ENCODE data around the gene IPO9. TPM values are rescaled to one million over a fixed set of nuclear protein-coding genes. Genes with fewer than 3 reads are reported as not detected.

The IPO9 gene
- total and polyA plus RNA-seq, 8 donors: 12.4 to 21.2 (median 16.3) TPM

GRCh38 chr1:201907621-201908020 lies 78.7 kb downstream of the IPO9 start:
- H3K27ac ChIP-seq: no peak overlapping the region

GRCh38 chr1:201911826-201912571 lies 83.0 kb downstream of the IPO9 start:
- Histone ChIP-seq H3K4me3 (no peak overlapping the region), H3K4me1 (no peaks in the 10 kb centered on the region), H3K36me3 (no peaks in the 10 kb centered on the region), H3K27ac (no peak overlapping the region), H3K27me3 (no peaks in the 10 kb centered on the region), H3K9me3 (no peaks in the 10 kb centered on the region)
- intact Hi-C loops (cut with DNase I): no loop called here
- TF ChIP-seq CTCF (IDR thresholded peaks at IDR 0.05): no peak
- 64 to 78% methylated on average over 4 of the region's 4 CpGs for WGBS, 2 donors
- ATAC-seq: no peak
- no peak for FAIRE-seq
- DNase-seq: no peak

More at GRCh38 chr1:201907621-201908020, 78.7 kb downstream of the IPO9 start:
- WGBS, 2 donors: 84 to 86% methylated on average over 6 of the region's 6 CpGs
- no peak for TF ChIP-seq CTCF (IDR thresholded peaks at IDR 0.05)
- Histone ChIP-seq H3K9me3 (no peaks in the 10 kb centered on the region), H3K27me3 (no peaks in the 10 kb centered on the region), H3K36me3 (no peaks in the 10 kb centered on the region), H3K4me1 (no peaks in the 10 kb centered on the region), H3K4me3 (no peak overlapping the region)
- intact Hi-C loops (cut with DNase I): no loop called here
- DNase-seq: no peak
- ATAC-seq: no peak
- no peak for FAIRE-seq

- Histone ChIP-seq H3K27me3 (no peaks in the 10 kb centered on the region), H3K4me3 (no peak overlapping the region), H3K27ac (no peak overlapping the region), H3K36me3 (no peaks in the 10 kb centered on the region), H3K4me1 (no peaks in the 10 kb centered on the region), H3K9me3 (no peaks in the 10 kb centered on the region)
- no peak for ATAC-seq
- no peak for DNase-seq
- WGBS, 2 donors: 61 to 65% methylated on average over 5 of the region's 5 CpGs
- TF ChIP-seq CTCF (IDR thresholded peaks at IDR 0.05): no peak
- no peak for FAIRE-seq
- intact Hi-C loops (cut with DNase I): no loop called here
These were observed 83.9 kb downstream of the IPO9 start for GRCh38 chr1:201912832-201913231.

- intact Hi-C loops (cut with DNase I): no loop called here
- H3K36me3 ChIP-seq: no peaks in the 10 kb centered on the region
- no peaks in the 10 kb centered on the region for H3K9me3 ChIP-seq
- H3K27ac ChIP-seq: no peak overlapping the region
- WGBS, 2 donors: 62 to 70% methylated on average over 14 of the region's 14 CpGs
- H3K4me3 ChIP-seq: no peak overlapping the region
- TF ChIP-seq CTCF (IDR thresholded peaks at IDR 0.05): no peak
- DNase-seq (no peak), ATAC-seq (no peak), FAIRE-seq (no peak)
- no peaks in the 10 kb centered on the region for H3K27me3 ChIP-seq
- H3K4me1 ChIP-seq: no peaks in the 10 kb centered on the region
These were observed 85.7 kb downstream of the IPO9 start for GRCh38 chr1:201914456-201915235.
